Hepatocyte (in vitro differentiated cells): ENCODE data around the gene ANGPTL8.

Source experiments
- CTCF ChIP-seq: fragments of 200-600 bp; sonication (generic); IDR thresholded peaks from 2 replicates; pipeline ENCODE4 v1.5.1; 2016; ENCODE audit warnings: antibody characterized with exemption, mild to moderate bottlenecking; ENCODE audit not compliant: poor library complexity
- EZH2 ChIP-seq: fragments of 200-600 bp; sonication (generic); IDR thresholded peaks from 2 replicates; pipeline ENCODE4 v1.6.1; 2016; ENCODE audit warnings: antibody characterized with exemption, mild to moderate bottlenecking, borderline replicate concordance

- TF ChIP-seq EZH2 (no peak), CTCF (no peak)
Measured at GRCh38 chr19:11209839-11210655, 29.4 kb upstream of the ANGPTL8 start.
